ENCODE data around the gene AFF3.
A peak's percentile ranks its signal among the peaks of the same experiment; 100 is the strongest.

Gene AFF3

DNA sequence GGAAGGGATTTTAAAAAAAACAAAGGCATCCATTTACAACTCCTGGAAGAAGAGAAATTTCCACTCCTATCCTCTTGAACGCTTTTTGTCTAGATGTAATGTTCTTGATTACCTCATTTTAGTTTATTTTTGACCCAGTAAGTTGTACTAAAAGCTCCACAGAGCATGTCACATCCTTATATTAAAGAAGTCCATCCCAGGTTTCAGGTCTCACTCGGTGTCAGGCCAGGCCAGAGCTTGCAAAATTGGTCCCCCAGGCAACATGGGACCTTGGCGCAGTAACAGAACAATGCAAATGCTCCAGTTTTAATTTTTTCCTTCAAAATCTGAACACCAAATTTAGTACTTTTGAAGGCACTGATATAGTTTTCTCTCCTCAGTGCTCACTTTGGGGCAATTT lies 434.2 kb downstream of the AFF3 start:
- Histone ChIP-seq H3K4me2 (ENCODE audit: low read length) (peak overlapping the region; percentile 46; the same call in 1 of the 2 replicates), H3K4me3 (ENCODE audit: low read depth, low read length, poor library complexity, severe bottlenecking) (peak overlapping the region; percentile 3), H3K27ac (ENCODE audit: low read depth, low read length, poor library complexity, severe bottlenecking) (peak overlapping the region; percentile 84), H3K36me3 (ENCODE audit: insufficient read depth, low read length) (peaks cover 51% of the 10 kb centered on the region; the same call in 1 of the 2 replicates), H2AFZ (ENCODE audit: low read length) (no peak overlapping the region), H3K9me2 (ENCODE audit: low read depth, low read length) (no peaks in the 10 kb centered on the region), H3K4me1 (ENCODE audit: insufficient read depth, low read length, severe bottlenecking) (peaks cover 53% of the 10 kb centered on the region), H3K9me3 (ENCODE audit: low read length) (no peaks in the 10 kb centered on the region), H3K9ac (ENCODE audit: low read length) (peak overlapping the region; percentile 14; the same call in 1 of the 2 replicates), H3F3A (ENCODE audit: insufficient read depth, low read length) (no peaks in the 10 kb centered on the region), H3K79me2 (ENCODE audit: insufficient read depth, low read length) (no peaks in the 10 kb centered on the region), H4K20me1 (ENCODE audit: insufficient read depth, low read length) (no peaks in the 10 kb centered on the region), H3K27me3 (ENCODE audit: insufficient read depth, low read length) (no peaks in the 10 kb centered on the region)
- TF ChIP-seq EZH2 (IDR thresholded peaks at IDR 0.05; ENCODE audit: borderline replicate concordance, low read length) (no peak), CTCF (IDR thresholded peaks at IDR 0.05; ENCODE audit: low read length) (no peak)

- Histone ChIP-seq H3K4me2 (ENCODE audit: low read length) (peak overlapping the region; percentile 46; the same call in 1 of the 2 replicates), H3K9ac (ENCODE audit: low read length) (peak overlapping the region; percentile 15; the same call in 1 of the 2 replicates), H3K27me3 (ENCODE audit: insufficient read depth, low read length) (no peaks in the 10 kb centered on the region), H3F3A (ENCODE audit: insufficient read depth, low read length) (no peaks in the 10 kb centered on the region), H3K4me3 (ENCODE audit: low read depth, low read length, poor library complexity, severe bottlenecking) (peak overlapping the region; percentile 32), H3K27ac (ENCODE audit: low read depth, low read length, poor library complexity, severe bottlenecking) (peak overlapping the region; percentile 84), H3K36me3 (ENCODE audit: insufficient read depth, low read length) (peaks cover 53% of the 10 kb centered on the region; the same call in 1 of the 2 replicates), H3K9me3 (ENCODE audit: low read length) (no peaks in the 10 kb centered on the region), H3K9me2 (ENCODE audit: low read depth, low read length) (no peaks in the 10 kb centered on the region), H4K20me1 (ENCODE audit: insufficient read depth, low read length) (no peaks in the 10 kb centered on the region), H3K79me2 (ENCODE audit: insufficient read depth, low read length) (no peaks in the 10 kb centered on the region), H2AFZ (ENCODE audit: low read length) (no peak overlapping the region), H3K4me1 (ENCODE audit: insufficient read depth, low read length, severe bottlenecking) (peaks cover 53% of the 10 kb centered on the region)
- no peak for TF ChIP-seq CTCF (IDR thresholded peaks at IDR 0.05; ENCODE audit: low read length)
- no peak for TF ChIP-seq EZH2 (IDR thresholded peaks at IDR 0.05; ENCODE audit: borderline replicate concordance, low read length)
These were observed 434.8 kb downstream of the AFF3 start for GRCh38 chr2:99707592-99707991.

- peak overlapping the region; percentile 46 for H3K4me2 ChIP-seq (ENCODE audit: low read length)
These were observed 435.7 kb downstream of the AFF3 start for GRCh38 chr2:99706735-99707134.

More at GRCh38 chr2:99706735-99707134, 435.7 kb downstream of the AFF3 start:
- H3K9me2 ChIP-seq (ENCODE audit: low read depth, low read length), result no peaks in the 10 kb centered on the region
- H4K20me1 ChIP-seq (ENCODE audit: insufficient read depth, low read length), result no peaks in the 10 kb centered on the region
- H3K4me1 ChIP-seq (ENCODE audit: insufficient read depth, low read length, severe bottlenecking), result peaks cover 53% of the 10 kb centered on the region
- no peaks in the 10 kb centered on the region for H3K27me3 ChIP-seq (ENCODE audit: insufficient read depth, low read length)
- peak overlapping the region; percentile 32 for H3K4me3 ChIP-seq (ENCODE audit: low read depth, low read length, poor library complexity, severe bottlenecking)
- peak overlapping the region; percentile 49; the same call in 1 of the 2 replicates for H3K9ac ChIP-seq (ENCODE audit: low read length)
- H3K9me3 ChIP-seq (ENCODE audit: low read length), result no peaks in the 10 kb centered on the region
- H2AFZ ChIP-seq (ENCODE audit: low read length), result no peak overlapping the region
- no peaks in the 10 kb centered on the region for H3K79me2 ChIP-seq (ENCODE audit: insufficient read depth, low read length)
- H3F3A ChIP-seq (ENCODE audit: insufficient read depth, low read length), result no peaks in the 10 kb centered on the region
- peak overlapping the region; percentile 84 for H3K27ac ChIP-seq (ENCODE audit: low read depth, low read length, poor library complexity, severe bottlenecking)
- peaks cover 51% of the 10 kb centered on the region; the same call in 1 of the 2 replicates for H3K36me3 ChIP-seq (ENCODE audit: insufficient read depth, low read length)
- TF ChIP-seq EZH2 (IDR thresholded peaks at IDR 0.05; ENCODE audit: borderline replicate concordance, low read length) (no peak), CTCF (IDR thresholded peaks at IDR 0.05; ENCODE audit: low read length) (no peak)

Measured in OCI-LY1 (cell line).